Fibroblast of skin of abdomen (primary cell): Measurements from ENCODE around the gene RAP1GAP2.
"Not testable (repeated sequence)": the region's sequence is repeated elsewhere in the genome, so short reads cannot be mapped to it uniquely, and the experiment has no call there.

ENCODE experiments used
- DNase-seq: peaks from one replicate; pipeline ENCODE4 v3.0.0-alpha.2; 2013

The RAP1GAP2 gene

DNA sequence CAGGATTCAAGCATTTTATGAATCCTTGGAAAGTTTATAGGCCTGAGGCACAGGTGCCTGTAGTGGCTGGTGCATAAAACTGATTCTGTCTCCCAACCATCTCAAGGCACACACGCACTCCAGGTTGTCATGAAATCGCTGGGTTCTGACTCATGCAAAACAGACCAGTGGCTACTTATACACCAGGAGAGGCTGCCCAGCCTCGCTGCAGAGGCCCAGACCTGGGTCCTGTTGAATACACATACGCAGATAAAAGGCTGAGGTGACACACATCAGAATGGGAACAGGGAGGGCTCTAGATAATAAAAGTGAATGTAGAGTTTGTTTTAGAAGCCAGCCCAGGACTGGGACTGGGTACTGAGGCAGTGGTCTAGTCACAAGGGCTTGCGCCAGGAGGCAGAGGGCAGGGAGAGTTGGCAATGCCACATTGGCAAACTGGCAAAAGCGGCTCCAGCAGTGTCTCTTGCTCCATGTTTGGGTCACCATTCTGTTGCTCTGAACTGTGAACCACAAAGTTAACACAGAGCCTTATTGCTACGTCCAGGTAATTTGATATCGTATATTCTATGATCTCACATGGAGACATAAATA is 253.6 kb downstream of the RAP1GAP2 start:
- DNase-seq = no peak

DNA sequence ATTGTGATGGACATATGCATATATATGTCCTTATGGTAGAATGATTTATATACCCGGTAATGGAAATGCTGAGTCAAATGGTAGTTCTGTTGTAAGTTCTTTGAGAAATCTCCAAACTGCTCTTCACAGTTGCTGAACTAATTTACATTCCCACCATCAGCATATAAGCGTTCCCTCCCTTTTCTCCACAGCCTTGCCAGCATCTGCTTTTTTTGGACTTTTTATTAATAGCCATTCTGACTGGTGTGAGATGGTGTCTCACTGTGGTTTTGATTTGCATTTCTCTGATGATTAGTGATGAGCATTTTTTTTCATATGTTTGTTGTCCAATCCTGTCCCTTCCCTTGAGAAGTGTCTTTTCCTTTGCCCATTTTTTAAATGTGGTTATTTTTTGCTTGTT is 258.6 kb downstream of the RAP1GAP2 start:
- not testable (repeated sequence) for DNase-seq

DNA sequence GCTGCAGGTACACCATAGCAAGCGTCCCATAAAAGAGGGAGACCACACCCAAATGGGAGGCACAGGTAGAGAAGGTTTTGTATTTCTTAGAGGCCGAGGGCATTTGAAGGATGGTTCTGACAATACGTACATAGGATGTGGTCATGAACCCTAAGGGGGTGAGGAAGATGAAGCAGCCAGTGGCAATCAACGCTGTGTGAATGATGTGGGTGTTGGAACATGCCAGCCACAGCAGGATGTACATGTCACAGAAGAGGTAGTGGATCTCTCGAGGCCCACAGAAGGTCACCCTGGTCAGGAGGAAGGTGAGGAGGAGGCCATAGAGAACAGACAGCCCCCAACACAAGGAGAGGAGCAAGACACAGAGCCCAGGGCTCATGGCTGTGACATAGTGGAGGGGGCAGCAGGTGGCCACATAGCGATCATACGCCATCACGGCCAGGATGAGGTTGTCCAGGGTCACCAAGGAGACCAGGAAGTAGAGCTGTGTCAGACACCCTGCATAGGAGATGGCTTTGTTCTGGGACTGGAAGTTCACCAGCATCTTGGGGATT is 266.7 kb downstream of the RAP1GAP2 start:
- not testable (repeated sequence) for DNase-seq

DNA sequence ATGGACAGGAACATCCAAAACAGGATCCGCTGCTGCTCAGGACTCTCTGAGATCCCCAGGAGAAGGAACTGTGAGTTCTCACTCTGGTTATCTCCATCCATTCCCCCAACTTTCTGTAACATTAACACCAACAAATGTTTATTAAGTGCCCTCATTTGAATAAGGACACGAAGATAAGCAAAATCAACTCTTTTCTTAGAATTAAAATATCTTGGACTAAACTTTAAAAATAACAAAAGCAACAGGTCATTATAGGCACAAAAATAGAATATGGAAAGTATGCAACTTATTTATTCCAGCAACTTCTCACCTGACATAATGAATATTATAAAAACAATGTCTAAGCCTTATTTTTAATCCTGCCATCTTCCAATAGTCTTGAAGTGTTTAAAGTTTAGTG is 267.3 kb downstream of the RAP1GAP2 start, which contains the start of gene OR1D5:
Gene OR1D5, minus strand, starts transcription at position 101 of the 400 bp plus-strand sequence. Its CDS starts 0 bp downstream, at position 101.
- DNase-seq = not testable (repeated sequence)

DNA sequence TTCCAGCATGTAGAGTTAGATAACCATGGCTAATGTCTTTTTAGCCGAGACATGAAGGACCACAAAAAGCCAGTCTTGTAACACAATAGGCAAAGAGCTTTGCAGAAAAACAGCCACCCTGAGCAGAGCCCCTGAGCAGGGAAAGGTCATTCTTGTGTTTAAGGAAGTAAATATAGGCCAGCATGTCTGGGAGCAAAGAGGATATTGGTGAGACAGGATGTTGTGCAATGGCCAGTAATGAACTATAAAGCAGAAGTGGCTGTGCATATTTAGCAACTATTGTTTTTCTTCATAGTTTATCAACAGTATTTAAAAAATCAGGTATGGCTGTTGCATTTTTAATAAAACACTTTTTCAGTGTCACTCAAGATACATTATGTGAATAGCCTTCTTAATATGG is 269.0 kb downstream of the RAP1GAP2 start:
- not testable (repeated sequence) for DNase-seq

DNA sequence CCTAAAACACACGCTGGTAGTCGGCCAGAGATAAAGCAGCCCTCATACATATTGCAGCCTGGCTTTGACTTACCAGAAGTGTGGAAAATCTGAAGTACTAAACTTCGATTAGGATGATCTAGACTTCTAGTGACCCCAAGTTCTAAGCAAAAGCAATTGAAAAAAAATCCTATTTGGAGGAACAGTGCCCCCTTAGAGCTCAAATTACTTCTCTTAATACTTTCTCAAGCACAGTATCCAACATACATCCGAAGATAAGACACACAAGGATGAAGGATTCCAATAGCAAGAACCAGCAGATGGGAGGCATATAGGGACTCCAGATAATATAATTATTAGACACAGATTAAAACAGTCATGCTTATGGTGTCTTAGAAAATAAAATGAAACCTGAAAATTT is 277.6 kb downstream of the RAP1GAP2 start:
- not testable (repeated sequence) for DNase-seq
